ENCODE data around the gene FKBP1C.

The FKBP1C gene

GRCh38 chr6:63249875-63250482 lies 38.7 kb downstream of the FKBP1C start:
- no peak overlapping the region for H3K4me3 ChIP-seq (IDR thresholded peaks at IDR 0.05; ENCODE audit: insufficient read depth, low read depth, low read length)
- H3K79me2 ChIP-seq (ENCODE audit: insufficient read depth, low read depth): no peaks in the 10 kb centered on the region
- no peaks in the 10 kb centered on the region for H3K36me3 ChIP-seq (ENCODE audit: insufficient read depth)
- no peaks in the 10 kb centered on the region for H3K4me1 ChIP-seq (ENCODE audit: low read depth, poor library complexity, severe bottlenecking)
- H2AFZ ChIP-seq (ENCODE audit: low read depth): no peak overlapping the region
- TF ChIP-seq CTCF (conservative IDR thresholded peaks at IDR 0.05; ENCODE audit: low read depth, low read length): no peak
- no peak overlapping the region for H3K4me2 ChIP-seq
- no peaks in the 10 kb centered on the region for H4K20me1 ChIP-seq (ENCODE audit: insufficient read depth)
- H3K9ac ChIP-seq: no peak overlapping the region
- H3K27me3 ChIP-seq (ENCODE audit: insufficient read depth, low read depth): no peaks in the 10 kb centered on the region
- no peak overlapping the region for H3K27ac ChIP-seq

GRCh38 chr6:63259153-63259552 lies 47.9 kb downstream of the FKBP1C start:
- no peaks in the 10 kb centered on the region for H3K36me3 ChIP-seq (ENCODE audit: insufficient read depth)
- no peak for TF ChIP-seq CTCF (conservative IDR thresholded peaks at IDR 0.05; ENCODE audit: low read depth, low read length)
- H3K4me2 ChIP-seq: no peak overlapping the region
- no peaks in the 10 kb centered on the region for H3K4me1 ChIP-seq (ENCODE audit: low read depth, poor library complexity, severe bottlenecking)
- H4K20me1 ChIP-seq (ENCODE audit: insufficient read depth): no peaks in the 10 kb centered on the region
- H3K79me2 ChIP-seq (ENCODE audit: insufficient read depth, low read depth): no peaks in the 10 kb centered on the region
- H3K27ac ChIP-seq: no peak overlapping the region
- H2AFZ ChIP-seq (ENCODE audit: low read depth): no peak overlapping the region
- H3K9ac ChIP-seq: no peak overlapping the region
- no peak overlapping the region for H3K4me3 ChIP-seq (IDR thresholded peaks at IDR 0.05; ENCODE audit: insufficient read depth, low read depth, low read length)
- no peaks in the 10 kb centered on the region for H3K27me3 ChIP-seq (ENCODE audit: insufficient read depth, low read depth)

- Histone ChIP-seq H3K79me2 (ENCODE audit: insufficient read depth, low read depth) (no peaks in the 10 kb centered on the region), H3K9ac (no peak overlapping the region), H3K4me2 (no peak overlapping the region), H3K36me3 (ENCODE audit: insufficient read depth) (no peaks in the 10 kb centered on the region), H2AFZ (ENCODE audit: low read depth) (no peak overlapping the region), H3K4me1 (ENCODE audit: low read depth, poor library complexity, severe bottlenecking) (no peaks in the 10 kb centered on the region), H3K27me3 (ENCODE audit: insufficient read depth, low read depth) (no peaks in the 10 kb centered on the region), H4K20me1 (ENCODE audit: insufficient read depth) (no peaks in the 10 kb centered on the region), H3K27ac (no peak overlapping the region), H3K4me3 (IDR thresholded peaks at IDR 0.05; ENCODE audit: insufficient read depth, low read depth, low read length) (no peak overlapping the region)
- TF ChIP-seq CTCF (conservative IDR thresholded peaks at IDR 0.05; ENCODE audit: low read depth, low read length): no peak
Observed at GRCh38 chr6:63261820-63262219, 50.6 kb downstream of the FKBP1C start.

Data from KMS-11 (cell line).